ENCODE measurements around the gene ARHGAP45. TPM values are rescaled to one million over a fixed set of nuclear protein-coding genes. Genes with fewer than 3 reads are reported as not detected.
"Not testable (repeated sequence)": the region's sequence is repeated elsewhere in the genome, so short reads cannot be mapped to it uniquely, and the experiment has no call there.

ARHGAP45 gene
- total RNA-seq, 1 donor from 2014 or later = 0.57 TPM

GRCh38 chr19:1123885-1124677 lies 57.1 kb downstream of the ARHGAP45 start:
- TF ChIP-seq, protein P1, sequence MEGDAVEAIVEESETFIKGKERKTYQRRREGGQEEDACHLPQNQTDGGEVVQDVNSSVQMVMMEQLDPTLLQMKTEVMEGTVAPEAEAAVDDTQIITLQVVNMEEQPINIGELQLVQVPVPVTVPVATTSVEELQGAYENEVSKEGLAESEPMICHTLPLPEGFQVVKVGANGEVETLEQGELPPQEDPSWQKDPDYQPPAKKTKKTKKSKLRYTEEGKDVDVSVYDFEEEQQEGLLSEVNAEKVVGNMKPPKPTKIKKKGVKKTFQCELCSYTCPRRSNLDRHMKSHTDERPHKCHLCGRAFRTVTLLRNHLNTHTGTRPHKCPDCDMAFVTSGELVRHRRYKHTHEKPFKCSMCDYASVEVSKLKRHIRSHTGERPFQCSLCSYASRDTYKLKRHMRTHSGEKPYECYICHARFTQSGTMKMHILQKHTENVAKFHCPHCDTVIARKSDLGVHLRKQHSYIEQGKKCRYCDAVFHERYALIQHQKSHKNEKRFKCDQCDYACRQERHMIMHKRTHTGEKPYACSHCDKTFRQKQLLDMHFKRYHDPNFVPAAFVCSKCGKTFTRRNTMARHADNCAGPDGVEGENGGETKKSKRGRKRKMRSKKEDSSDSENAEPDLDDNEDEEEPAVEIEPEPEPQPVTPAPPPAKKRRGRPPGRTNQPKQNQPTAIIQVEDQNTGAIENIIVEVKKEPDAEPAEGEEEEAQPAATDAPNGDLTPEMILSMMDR (IDR thresholded peaks at IDR 0.05) = peak; percentile 13
- no peak overlapping the region for H3K4me3 Mint-ChIP-seq (ENCODE audit: unreplicated experiment)
- no peak overlapping the region for H3K27ac Mint-ChIP-seq (ENCODE audit: unreplicated experiment)
- H3K27me3 Mint-ChIP-seq (ENCODE audit: low read depth) = no peaks in the 10 kb centered on the region
- peaks cover 22% of the 10 kb centered on the region for H3K4me1 Mint-ChIP-seq (ENCODE audit: low read depth)
- H3K36me3 Mint-ChIP-seq (ENCODE audit: low read depth) = peaks cover 14% of the 10 kb centered on the region
- no peaks in the 10 kb centered on the region for H3K9me3 Mint-ChIP-seq (ENCODE audit: low read depth)
- DNase-seq (ENCODE audit: low spot score) = no peak

GRCh38 chr19:1125601-1126467 lies 58.9 kb downstream of the ARHGAP45 start:
- H3K27ac Mint-ChIP-seq (ENCODE audit: unreplicated experiment) = peak overlapping the region; percentile 57
- no peak for DNase-seq (ENCODE audit: low spot score)

DNA sequence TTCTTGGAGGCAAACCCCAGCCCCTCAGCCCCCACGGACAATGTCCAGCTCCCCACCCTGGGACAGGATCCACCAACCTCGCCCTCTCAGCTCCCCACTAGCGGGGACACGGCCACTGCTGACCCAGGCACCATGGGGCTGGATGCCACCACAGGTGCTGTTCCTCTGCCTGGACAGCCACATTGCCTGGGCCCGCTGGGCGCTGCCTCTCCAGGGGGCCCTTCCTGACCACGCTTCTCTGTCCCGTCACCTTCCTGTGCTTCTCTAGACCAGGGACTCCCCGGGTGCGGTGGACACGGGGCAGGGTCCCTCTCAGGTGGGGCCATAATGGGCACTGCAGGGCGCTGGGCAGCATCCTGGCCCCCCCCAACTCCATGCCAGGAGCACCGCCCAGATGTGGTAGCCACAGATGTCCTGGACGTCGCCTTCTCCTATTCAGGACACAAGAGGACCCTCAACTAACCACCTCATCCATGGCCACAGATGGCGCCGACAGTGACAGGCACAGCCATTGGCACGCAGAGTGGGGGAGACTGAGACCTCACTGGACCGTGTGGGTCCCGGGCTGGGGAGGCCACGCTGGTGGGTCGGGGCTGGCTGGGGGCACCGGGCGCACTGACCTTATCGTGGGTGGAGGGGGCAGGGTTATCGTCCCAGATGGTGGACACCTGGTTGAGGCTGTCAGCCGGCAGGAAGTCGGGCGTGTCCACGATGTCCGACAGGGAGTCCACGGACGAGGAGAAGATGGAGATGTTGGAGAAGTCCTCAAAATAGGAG lies 60.2 kb downstream of the ARHGAP45 start:
- H3K27ac Mint-ChIP-seq (ENCODE audit: unreplicated experiment) = peak overlapping the region; percentile 69
- H3K36me3 Mint-ChIP-seq (ENCODE audit: low read depth) = peaks cover 4% of the 10 kb centered on the region
- peaks cover 41% of the 10 kb centered on the region for H3K4me1 Mint-ChIP-seq (ENCODE audit: low read depth)
- no peak for DNase-seq (ENCODE audit: low spot score)
- no peaks in the 10 kb centered on the region for H3K27me3 Mint-ChIP-seq (ENCODE audit: low read depth)
- H3K9me3 Mint-ChIP-seq (ENCODE audit: low read depth) = no peaks in the 10 kb centered on the region
- TF ChIP-seq, protein P1 (IDR thresholded peaks at IDR 0.05) = no peak
- H3K4me3 Mint-ChIP-seq (ENCODE audit: unreplicated experiment) = no peak overlapping the region

More at GRCh38 chr19:1125601-1126467, 58.9 kb downstream of the ARHGAP45 start:
- H3K4me1 Mint-ChIP-seq (ENCODE audit: low read depth) = peaks cover 33% of the 10 kb centered on the region
- TF ChIP-seq, protein P1 (IDR thresholded peaks at IDR 0.05) = no peak
- H3K9me3 Mint-ChIP-seq (ENCODE audit: low read depth) = no peaks in the 10 kb centered on the region
- H3K4me3 Mint-ChIP-seq (ENCODE audit: unreplicated experiment) = no peak overlapping the region
- H3K36me3 Mint-ChIP-seq (ENCODE audit: low read depth) = peaks cover 13% of the 10 kb centered on the region
- H3K27me3 Mint-ChIP-seq (ENCODE audit: low read depth) = no peaks in the 10 kb centered on the region

DNA sequence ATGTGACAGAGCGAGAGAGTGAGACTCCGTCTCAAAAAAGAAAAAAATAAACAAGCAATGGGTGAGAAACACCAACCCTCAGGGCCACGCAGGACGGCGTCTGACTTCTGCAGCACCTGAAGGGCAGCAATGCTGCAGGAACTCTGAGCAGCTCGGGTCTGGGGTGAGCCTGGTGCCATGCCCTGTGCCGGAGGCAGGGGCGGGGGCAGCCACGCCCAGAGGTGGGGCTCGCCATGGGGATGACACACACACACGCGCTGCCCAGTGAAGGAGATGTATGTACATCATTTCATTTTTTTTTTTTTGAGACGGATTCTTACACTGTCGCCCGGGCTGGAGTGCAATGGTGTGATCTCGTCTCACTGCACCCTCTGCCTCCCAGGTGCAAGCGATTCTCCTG lies 61.1 kb downstream of the ARHGAP45 start:
- Mint-ChIP-seq H3K27ac (ENCODE audit: unreplicated experiment) (no peak overlapping the region), H3K9me3 (ENCODE audit: low read depth) (no peaks in the 10 kb centered on the region), H3K4me3 (ENCODE audit: unreplicated experiment) (no peak overlapping the region), H3K27me3 (ENCODE audit: low read depth) (no peaks in the 10 kb centered on the region), H3K4me1 (ENCODE audit: low read depth) (peaks cover 44% of the 10 kb centered on the region), H3K36me3 (ENCODE audit: low read depth) (peaks cover 1% of the 10 kb centered on the region)
- TF ChIP-seq, protein P1 (IDR thresholded peaks at IDR 0.05) = no peak
- no peak for DNase-seq (ENCODE audit: low spot score)

- peaks cover 44% of the 10 kb centered on the region for H3K4me1 Mint-ChIP-seq (ENCODE audit: low read depth)
- not testable (repeated sequence) for H3K27ac Mint-ChIP-seq (ENCODE audit: unreplicated experiment); H3K4me3 Mint-ChIP-seq (ENCODE audit: unreplicated experiment); H3K9me3 Mint-ChIP-seq (ENCODE audit: low read depth); H3K27me3 Mint-ChIP-seq (ENCODE audit: low read depth); H3K36me3 Mint-ChIP-seq (ENCODE audit: low read depth); DNase-seq (ENCODE audit: low spot score)
These were observed 62.1 kb downstream of the ARHGAP45 start for GRCh38 chr19:1129084-1129483.

Measured in chondrocyte (in vitro differentiated cells).